HepG2 (cell line): ENCODE results near the gene STX1B. TPM values are rescaled to one million over a fixed set of nuclear protein-coding genes. Genes with fewer than 3 reads are reported as not detected.

Experiments
- ATF2 ChIP-seq: sonication (generic); formaldehyde crosslinking; IDR thresholded peaks from 2 replicates; pipeline ENCODE4 v1.4.0; 2020; ENCODE audit warnings: missing genetic modification reagents
- DRAP1 ChIP-seq: IDR thresholded peaks from 2 replicates; pipeline ENCODE4 v1.6.1; 2016; ENCODE audit warnings: missing genetic modification reagents, missing compliant biosample characterization
- DZIP1 ChIP-seq: sonication (generic); formaldehyde crosslinking; IDR thresholded peaks from 2 replicates; pipeline ENCODE4 v1.5.0; 2020; ENCODE audit warnings: mild to moderate bottlenecking, missing genetic modification reagents
- EZH2 ChIP-seq: conservative IDR thresholded peaks from 2 replicates; pipeline ENCODE4 v1.6.1; 2012; ENCODE audit warnings: mild to moderate bottlenecking, low read depth, low read length, moderate library complexity
- GATAD2A ChIP-seq: IDR thresholded peaks from 2 replicates; pipeline ENCODE4 v1.6.1; 2016
- HNRNPH1 ChIP-seq: fragments of 200-400 bp; formaldehyde crosslinking; optimal IDR thresholded peaks from 2 replicates; pipeline ENCODE3; 2017; ENCODE audit warnings: mild to moderate bottlenecking, low read depth, low read length
- KDM5B ChIP-seq: sonication (generic); formaldehyde crosslinking; IDR thresholded peaks from 2 replicates; pipeline ENCODE4 v1.4.0; 2020; ENCODE audit warnings: missing genetic modification reagents, mild to moderate bottlenecking, borderline replicate concordance
- NCOA2 ChIP-seq: sonication (generic); formaldehyde crosslinking; IDR thresholded peaks from 2 replicates; pipeline ENCODE4 v1.8.0; 2022; ENCODE audit warnings: inconsistent platforms
- PREB ChIP-seq: sonication (generic); formaldehyde crosslinking; IDR thresholded peaks from 2 replicates; pipeline ENCODE4 v1.4.0; 2020; ENCODE audit warnings: missing genetic modification reagents
- SMAD1 ChIP-seq: sonication (generic); formaldehyde crosslinking; IDR thresholded peaks from 2 replicates; pipeline ENCODE4 v1.4.0; 2020; ENCODE audit warnings: missing genetic modification reagents, low read depth, mild to moderate bottlenecking, borderline replicate concordance
- TERF1 ChIP-seq: sonication (generic); formaldehyde crosslinking; IDR thresholded peaks from 2 replicates; pipeline ENCODE4 v1.8.0; 2022; ENCODE audit warnings: mild to moderate bottlenecking, missing genetic modification reagents, moderate library complexity
- TRIM22 ChIP-seq: fragments of 450-650 bp; IDR thresholded peaks from 2 replicates; pipeline ENCODE4 v1.6.1; 2017
- ZBTB44 ChIP-seq: sonication (generic); formaldehyde crosslinking; IDR thresholded peaks from 2 replicates; pipeline ENCODE4 v1.4.0; 2020; ENCODE audit warnings: missing genetic modification reagents
- ZBTB7B ChIP-seq: sonication (generic); formaldehyde crosslinking; IDR thresholded peaks from 2 replicates; pipeline ENCODE4 v1.4.0; 2020; ENCODE audit warnings: missing genetic modification reagents
- ZFP82 ChIP-seq: sonication (generic); formaldehyde crosslinking; IDR thresholded peaks from 2 replicates; pipeline ENCODE4 v1.5.1; 2020; ENCODE audit warnings: mild to moderate bottlenecking, missing genetic modification reagents, borderline replicate concordance
- ZNF101 ChIP-seq: sonication (generic); formaldehyde crosslinking; IDR thresholded peaks from 2 replicates; pipeline ENCODE4 v1.4.0; 2020; ENCODE audit warnings: mild to moderate bottlenecking, low read depth, missing genetic modification reagents, borderline replicate concordance
- ZNF225 ChIP-seq: sonication (generic); formaldehyde crosslinking; IDR thresholded peaks from 2 replicates; pipeline ENCODE4 v1.4.0; 2020; ENCODE audit warnings: mild to moderate bottlenecking, missing genetic modification reagents
- ZNF552 ChIP-seq: sonication (generic); formaldehyde crosslinking; IDR thresholded peaks from 2 replicates; pipeline ENCODE4 v1.9.0; 2022; ENCODE audit warnings: missing genetic modification reagents, mild to moderate bottlenecking, borderline replicate concordance
- ZNF850 ChIP-seq: sonication (generic); formaldehyde crosslinking; conservative IDR thresholded peaks from 2 replicates; pipeline ENCODE4 v1.9.0; 2021; ENCODE audit warnings: mild to moderate bottlenecking, missing genetic modification reagents
- polyA plus RNA-seq, 8 experiments: library from polyadenylated mRNA; depleted of rRNA in 3 of 8; stranded (reverse) in 7 of 8; unstranded in 1 of 8; fragments of >200 nt; fragmentation: Illumina TruSeq in 4 of 8; extraction: Trizol in 4 of 8; gene quantifications; 2 replicates each; pipeline versions ENCODE4 v1.2.1 to v1.2.3, GENCODE V29; 2011 to 2016; ENCODE audit warnings: low read depth in 4 of 8, missing spikeins in 1 of 8, mixed read lengths in 1 of 8; ENCODE audit not compliant: insufficient read depth in 1 of 8
- total RNA-seq, 5 experiments: library from RNA; depleted of rRNA; stranded (reverse); fragments of >200 nt; fragmentation: Illumina TruSeq; extraction: Trizol; gene quantifications; 2 replicates each; pipeline ENCODE4 v1.2.3, GENCODE V29; 2016; ENCODE audit warnings: low read depth in 1 of 5

The STX1B gene
- total and polyA plus RNA-seq, 2 of the 13 experiments (the other 11 are each of a cell fraction or from before 2014, with no cell fraction given) = 2.1 to 3.0 TPM

GRCh38 chr16:30941600-30942425 lies 68.6 kb downstream of the STX1B start (continued):
- no peak for TF ChIP-seq TRIM22
- peak; percentile 49; the same call in 1 of the 2 replicates for TF ChIP-seq GATAD2A (CRISPR knock-in tag)
- TF ChIP-seq SMAD1 (CRISPR knock-in tag) = no peak
- TF ChIP-seq ZNF850 (CRISPR knock-in tag) = no peak
- TF ChIP-seq EZH2 = no peak
- TF ChIP-seq HNRNPH1 = no peak
- no peak for TF ChIP-seq TERF1 (CRISPR knock-in tag)
- peak; percentile 54; the same call in 1 of the 2 replicates for TF ChIP-seq KDM5B
- TF ChIP-seq ATF2 = no peak
- peak; percentile 52; the same call in 1 of the 2 replicates for TF ChIP-seq DZIP1 (CRISPR knock-in tag)
- no peak for TF ChIP-seq ZBTB44 (CRISPR knock-in tag)
- TF ChIP-seq NCOA2 (CRISPR knock-in tag) = no peak
- TF ChIP-seq PREB (CRISPR knock-in tag) = no peak
- 0 out of 2 replicates have a peak, but pooled peaks have one; percentile 44 for TF ChIP-seq ZFP82 (CRISPR knock-in tag)
- TF ChIP-seq ZNF101 (CRISPR knock-in tag) = no peak
- TF ChIP-seq ZBTB7B (CRISPR knock-in tag) = no peak
- TF ChIP-seq ZNF552 (CRISPR knock-in tag) = no peak
- no peak for TF ChIP-seq ZNF225 (CRISPR knock-in tag)
- TF ChIP-seq DRAP1 (CRISPR knock-in tag) = no peak; the same call in 1 of the 2 replicates
